ENCODE measurements around the gene PHIP.

Gene PHIP

GRCh38 chr6:78999737-79000136 lies 78.3 kb downstream of the PHIP start:
- no peak for DNase-seq (ENCODE audit: low read depth)
- TF ChIP-seq POLR2A (IDR thresholded peaks at IDR 0.05; ENCODE audit: extremely low read depth, insufficient read length) (no peak), CTCF (IDR thresholded peaks at IDR 0.05; ENCODE audit: low read depth, low read length) (no peak), MAX (IDR thresholded peaks at IDR 0.05; ENCODE audit: low read depth, low read length) (no peak), MYC (IDR thresholded peaks at IDR 0.05; ENCODE audit: low read depth, low read length) (no peak)
- no peak overlapping the region for H3K4me3 ChIP-seq (ENCODE audit: low read depth, low read length)

- no peak for TF ChIP-seq CTCF (IDR thresholded peaks at IDR 0.05; ENCODE audit: low read depth, low read length)
- H3K4me3 ChIP-seq (ENCODE audit: low read depth, low read length), result no peak overlapping the region
- DNase-seq (ENCODE audit: low read depth), result no peak
These were observed 82.1 kb downstream of the PHIP start for GRCh38 chr6:78995946-78996345.

- DNase-seq (ENCODE audit: low read depth), result no peak
- TF ChIP-seq MAX (IDR thresholded peaks at IDR 0.05; ENCODE audit: low read depth, low read length), result no peak
- TF ChIP-seq POLR2A (IDR thresholded peaks at IDR 0.05; ENCODE audit: extremely low read depth, insufficient read length), result no peak
- TF ChIP-seq MYC (IDR thresholded peaks at IDR 0.05; ENCODE audit: low read depth, low read length), result no peak
- no peak for TF ChIP-seq CTCF (IDR thresholded peaks at IDR 0.05; ENCODE audit: low read depth, low read length)
- H3K4me3 ChIP-seq (ENCODE audit: low read depth, low read length), result no peak overlapping the region
These were observed 82.7 kb downstream of the PHIP start for GRCh38 chr6:78995346-78995745.

GRCh38 chr6:78993955-78994354 lies 84.1 kb downstream of the PHIP start:
- TF ChIP-seq POLR2A (IDR thresholded peaks at IDR 0.05; ENCODE audit: extremely low read depth, insufficient read length) (no peak), MYC (IDR thresholded peaks at IDR 0.05; ENCODE audit: low read depth, low read length) (no peak), MAX (IDR thresholded peaks at IDR 0.05; ENCODE audit: low read depth, low read length) (no peak), CTCF (IDR thresholded peaks at IDR 0.05; ENCODE audit: low read depth, low read length) (no peak)
- H3K4me3 ChIP-seq (ENCODE audit: low read depth, low read length), result no peak overlapping the region
- no peak for DNase-seq (ENCODE audit: low read depth)

GRCh38 chr6:78989191-78989590 lies 88.9 kb downstream of the PHIP start:
- TF ChIP-seq MYC (IDR thresholded peaks at IDR 0.05; ENCODE audit: low read depth, low read length) (no peak), MAX (IDR thresholded peaks at IDR 0.05; ENCODE audit: low read depth, low read length) (no peak), CTCF (IDR thresholded peaks at IDR 0.05; ENCODE audit: low read depth, low read length) (no peak), POLR2A (IDR thresholded peaks at IDR 0.05; ENCODE audit: extremely low read depth, insufficient read length) (no peak)
- no peak overlapping the region for H3K4me3 ChIP-seq (ENCODE audit: low read depth, low read length)

GRCh38 chr6:78986161-78986560 lies 91.9 kb downstream of the PHIP start:
- no peak for DNase-seq (ENCODE audit: low read depth)
- H3K4me3 ChIP-seq (ENCODE audit: low read depth, low read length), result no peak overlapping the region
- TF ChIP-seq CTCF (IDR thresholded peaks at IDR 0.05; ENCODE audit: low read depth, low read length), result no peak
- no peak for TF ChIP-seq MAX (IDR thresholded peaks at IDR 0.05; ENCODE audit: low read depth, low read length)
- TF ChIP-seq MYC (IDR thresholded peaks at IDR 0.05; ENCODE audit: low read depth, low read length), result no peak
- TF ChIP-seq POLR2A (IDR thresholded peaks at IDR 0.05; ENCODE audit: extremely low read depth, insufficient read length), result no peak

More at GRCh38 chr6:78989191-78989590, 88.9 kb downstream of the PHIP start:
- no peak for DNase-seq (ENCODE audit: low read depth)
